ENCODE measurements around the gene SDC3.
"Not testable (repeated sequence)": the region's sequence is repeated elsewhere in the genome, so short reads cannot be mapped to it uniquely, and the experiment has no call there.

Gene SDC3

GRCh38 chr1:30875197-30875596 lies 33.4 kb downstream of the SDC3 start:
- DNase-seq (ENCODE audit: low read depth), result no peak

- no peak for DNase-seq (ENCODE audit: low read depth)
These were observed 34.4 kb downstream of the SDC3 start for GRCh38 chr1:30874176-30874575.

DNA sequence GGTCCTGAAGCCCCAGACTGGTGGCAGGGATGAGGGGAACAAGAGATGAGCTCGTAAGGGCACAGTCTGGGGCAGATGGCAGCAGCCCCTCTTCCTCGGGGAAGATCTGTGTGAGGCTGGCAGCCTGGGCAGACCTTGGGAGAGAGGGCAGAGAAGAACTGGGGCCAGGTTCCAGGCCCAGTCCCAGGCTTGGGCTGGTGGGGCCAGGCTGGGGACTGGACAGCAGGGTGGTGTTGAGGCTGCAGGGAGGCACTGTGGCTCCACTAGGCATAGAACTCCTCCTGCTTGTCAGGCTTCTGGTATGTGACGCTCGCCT lies 35.7 kb downstream of the SDC3 start:
- DNase-seq (ENCODE audit: low read depth), result no peak

- DNase-seq (ENCODE audit: low read depth), result no peak
These were observed 36.3 kb downstream of the SDC3 start for GRCh38 chr1:30872033-30872947.

GRCh38 chr1:30871276-30871871 lies 37.2 kb downstream of the SDC3 start:
- DNase-seq (ENCODE audit: low read depth), result no peak

GRCh38 chr1:30870656-30871055 lies 37.9 kb downstream of the SDC3 start:
- no peak for DNase-seq (ENCODE audit: low read depth)

GRCh38 chr1:30870035-30870434 lies 38.5 kb downstream of the SDC3 start:
- DNase-seq (ENCODE audit: low read depth), result no peak

DNA sequence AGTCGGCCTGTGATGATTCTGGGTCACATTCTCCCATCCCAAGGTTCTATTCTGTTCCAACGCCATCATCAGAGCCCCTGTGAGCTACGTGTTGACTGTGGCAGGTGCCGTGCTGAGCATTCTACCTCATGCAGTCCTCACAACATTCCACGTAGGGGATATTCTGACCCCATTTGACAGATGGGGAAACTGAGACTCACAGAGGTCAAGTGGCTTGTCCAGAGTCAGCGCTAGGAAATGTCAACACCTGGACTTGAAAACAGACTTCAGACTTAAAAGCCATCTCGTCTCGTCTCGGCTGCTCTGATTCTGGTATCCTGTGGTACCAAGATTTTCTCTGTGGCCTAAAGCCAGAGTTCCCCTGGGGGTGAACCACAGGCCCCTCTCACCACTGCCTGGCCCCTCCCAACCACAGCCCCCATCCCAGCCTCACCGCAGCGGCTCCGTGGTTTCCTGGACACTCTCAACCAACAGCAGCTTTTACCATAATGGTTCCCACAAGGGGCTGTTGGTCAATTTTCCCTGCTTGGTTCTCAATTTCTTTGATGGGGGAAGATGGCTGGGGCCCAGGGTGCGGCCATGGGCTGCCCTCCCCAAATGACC lies 39.6 kb downstream of the SDC3 start:
- no peak for DNase-seq (ENCODE audit: low read depth)

DNA sequence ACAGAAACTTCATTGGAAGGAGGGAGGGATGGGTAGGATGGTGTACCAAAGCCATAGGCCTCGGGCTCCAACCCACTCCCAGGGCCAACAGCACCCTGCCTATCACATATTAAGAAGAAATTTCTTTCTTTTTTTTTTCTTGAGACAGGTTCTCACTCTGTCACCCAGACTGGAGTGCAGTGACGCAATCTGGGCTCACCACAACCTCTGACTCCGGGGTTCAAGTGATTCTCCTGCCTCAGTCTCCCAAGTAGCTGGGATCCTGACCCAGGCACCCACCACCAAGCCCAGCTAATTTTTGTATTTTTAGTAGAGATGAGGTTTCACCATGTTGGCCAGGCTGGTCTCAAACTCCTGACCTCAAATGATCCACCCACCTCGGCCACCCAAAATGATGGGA lies 40.5 kb downstream of the SDC3 start:
- DNase-seq (ENCODE audit: low read depth), result not testable (repeated sequence)

GRCh38 chr1:30867537-30867936 lies 41.0 kb downstream of the SDC3 start:
- DNase-seq (ENCODE audit: low read depth), result no peak

DNA sequence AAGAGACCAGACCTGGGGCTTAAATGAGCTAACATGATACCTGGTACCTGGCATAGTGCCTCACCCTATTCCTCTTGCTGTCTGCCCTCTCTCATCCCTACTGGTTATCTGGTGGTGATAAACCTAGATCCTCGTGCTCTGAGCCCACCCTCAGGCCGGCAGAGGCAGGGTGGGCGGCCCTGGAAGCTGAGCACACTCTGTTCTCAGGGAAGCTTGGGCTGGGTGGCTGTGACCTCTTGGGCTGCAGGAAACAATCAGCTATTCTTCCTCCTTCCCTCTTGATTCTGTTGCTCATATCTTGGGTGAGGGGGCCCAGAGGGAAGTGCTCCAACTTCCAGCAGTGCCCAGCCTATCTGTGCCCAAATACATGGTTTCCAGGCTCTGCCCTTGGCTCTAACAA lies 42.0 kb downstream of the SDC3 start:
- DNase-seq (ENCODE audit: low read depth), result no peak

DNA sequence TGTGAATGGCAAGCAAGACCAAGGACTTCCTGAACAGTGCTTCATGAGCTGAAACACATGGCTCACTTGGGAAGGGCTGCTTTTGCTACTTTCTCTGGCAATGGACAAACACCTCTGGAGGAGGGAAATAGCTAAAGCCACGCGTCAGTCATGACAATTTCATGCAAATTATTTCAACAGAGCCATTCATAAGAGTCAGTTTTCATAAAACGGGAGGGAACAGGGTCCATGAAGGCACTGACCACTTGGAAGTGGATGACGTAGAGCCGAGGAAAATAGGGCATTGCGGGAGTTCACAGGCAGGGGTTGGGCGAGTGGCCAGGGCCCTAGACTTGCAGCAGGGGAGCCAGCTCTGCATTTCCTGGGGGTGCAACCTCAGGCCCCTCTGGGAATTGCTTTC lies 43.9 kb downstream of the SDC3 start:
- no peak for DNase-seq (ENCODE audit: low read depth)

DNA sequence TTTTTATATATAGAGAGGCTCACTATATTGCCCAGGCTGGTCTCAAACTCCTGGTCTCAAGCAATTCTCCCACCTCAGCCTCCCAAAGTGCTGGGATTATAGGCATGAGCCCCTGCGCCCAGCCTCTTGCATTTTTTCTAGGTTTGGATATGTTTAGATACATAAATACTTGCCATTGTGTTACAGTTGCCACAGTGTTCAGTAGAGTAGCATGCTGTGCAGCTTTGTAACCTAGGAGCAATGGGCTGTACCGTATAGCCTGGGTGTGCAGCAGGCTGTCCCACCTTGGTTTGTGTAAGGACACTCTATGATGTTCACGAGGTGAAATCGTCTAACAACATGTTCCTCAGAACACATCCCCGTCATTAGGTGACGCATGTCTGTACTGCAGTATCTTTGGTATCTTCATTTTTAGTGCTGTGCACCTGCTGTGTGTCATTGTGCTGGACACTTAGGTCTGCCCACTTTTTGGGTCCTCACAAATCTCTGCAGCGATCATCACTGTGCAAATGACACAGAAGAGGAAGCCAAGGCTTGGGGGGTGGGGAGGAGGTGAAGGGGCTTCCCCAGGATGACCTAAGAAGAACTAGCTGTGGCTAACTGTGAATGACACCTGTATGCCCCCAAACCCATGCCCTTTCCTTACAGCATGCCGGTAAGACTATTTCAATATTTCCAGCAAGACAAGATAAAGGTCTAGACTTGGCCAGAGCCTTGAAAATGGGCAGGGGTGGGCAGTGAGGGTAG lies 44.5 kb downstream of the SDC3 start:
- no peak for DNase-seq (ENCODE audit: low read depth)

DNA sequence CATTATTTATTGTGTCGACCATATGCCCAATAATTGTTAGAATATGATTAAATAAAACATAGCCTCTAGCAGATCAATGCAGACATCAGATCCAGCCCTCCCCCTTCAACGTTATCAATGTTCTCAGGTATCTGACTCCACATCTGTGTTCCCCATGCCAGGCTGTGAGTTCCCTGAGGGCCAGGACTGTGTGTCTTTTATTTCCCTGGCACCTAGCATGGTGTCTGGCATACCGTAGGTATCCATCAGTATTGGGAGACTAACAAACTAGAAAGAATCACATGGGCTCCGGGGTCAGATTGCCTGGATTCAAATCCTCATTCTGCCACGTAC lies 48.3 kb downstream of the SDC3 start:
- DNase-seq (ENCODE audit: low read depth), result no peak

GRCh38 chr1:30857964-30858363 lies 50.6 kb downstream of the SDC3 start:
- no peak for DNase-seq (ENCODE audit: low read depth)

GRCh38 chr1:30857062-30857461 lies 51.5 kb downstream of the SDC3 start:
- DNase-seq (ENCODE audit: low read depth), result no peak

DNA sequence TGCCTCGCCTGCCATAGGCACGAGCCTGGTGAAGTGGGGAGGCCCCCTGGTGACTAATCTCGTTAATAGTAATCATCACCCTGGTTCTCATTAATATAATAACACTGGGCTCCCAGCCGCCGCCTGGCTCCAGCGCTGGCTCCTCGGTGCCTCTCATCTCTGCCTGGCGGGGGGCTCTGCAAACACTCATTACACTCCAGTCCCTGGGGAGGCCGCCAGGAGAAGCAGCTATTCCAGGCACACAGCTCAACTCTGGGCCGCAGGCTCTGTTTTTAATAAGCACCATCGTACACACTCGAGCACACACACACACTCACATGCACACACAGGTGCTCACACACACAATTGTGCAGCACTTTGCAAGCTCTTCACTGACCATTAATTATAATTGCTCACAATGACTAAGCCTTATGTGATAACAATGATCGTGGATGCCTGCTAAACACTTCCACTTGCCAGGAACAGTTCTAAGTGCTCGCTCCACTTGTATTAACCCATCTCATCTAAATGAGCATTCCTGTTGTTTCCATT lies 52.2 kb downstream of the SDC3 start:
- DNase-seq (ENCODE audit: low read depth), result no peak

DNA sequence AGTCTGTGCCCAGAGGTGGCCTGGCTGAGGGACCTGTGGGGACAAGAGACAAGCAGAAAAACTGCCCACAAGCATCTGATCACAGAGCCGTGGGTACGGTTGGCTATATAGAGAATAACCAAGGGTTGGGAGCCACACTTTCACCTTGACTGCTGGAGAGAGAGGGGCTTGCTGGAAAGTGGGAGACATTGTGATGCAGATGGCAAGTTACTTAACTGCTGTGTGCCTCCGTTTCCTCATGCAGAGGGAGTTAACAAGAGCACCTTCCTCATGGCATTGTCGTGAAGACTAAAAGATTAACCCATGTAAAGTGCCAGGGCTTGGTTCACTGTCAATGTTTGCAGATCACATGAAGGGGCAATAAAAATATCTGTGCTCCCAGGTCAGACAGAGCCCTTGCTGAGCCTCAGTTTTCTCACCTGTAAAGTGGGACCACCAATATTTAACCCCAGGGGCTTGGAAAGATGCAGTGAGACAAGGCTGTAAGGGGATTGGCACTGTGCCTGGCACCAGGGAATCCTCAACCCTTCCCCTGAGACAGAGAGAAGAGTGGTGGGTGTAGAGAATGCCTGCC lies 52.8 kb downstream of the SDC3 start:
- DNase-seq (ENCODE audit: low read depth), result no peak

DNA sequence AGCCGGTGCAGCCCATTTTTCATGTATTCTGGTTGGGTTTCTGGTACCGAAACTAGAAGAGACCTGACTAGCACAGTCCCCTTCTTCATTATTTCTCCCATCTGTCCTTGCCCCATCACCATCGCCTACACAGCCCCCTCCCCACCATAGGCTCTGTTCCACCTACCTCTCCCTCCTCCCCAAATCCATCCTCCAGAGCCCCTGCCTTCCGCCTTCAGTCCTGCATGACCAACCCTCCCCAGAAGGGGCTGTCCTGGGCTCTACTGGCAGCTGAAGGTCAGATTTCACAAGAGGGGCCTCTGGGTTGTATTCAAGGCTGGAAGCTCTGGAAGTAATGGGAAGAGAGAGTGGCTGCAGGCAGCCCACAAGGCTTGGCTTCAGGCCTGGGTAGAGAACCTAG lies 55.2 kb downstream of the SDC3 start:
- no peak for DNase-seq (ENCODE audit: low read depth)

DNA sequence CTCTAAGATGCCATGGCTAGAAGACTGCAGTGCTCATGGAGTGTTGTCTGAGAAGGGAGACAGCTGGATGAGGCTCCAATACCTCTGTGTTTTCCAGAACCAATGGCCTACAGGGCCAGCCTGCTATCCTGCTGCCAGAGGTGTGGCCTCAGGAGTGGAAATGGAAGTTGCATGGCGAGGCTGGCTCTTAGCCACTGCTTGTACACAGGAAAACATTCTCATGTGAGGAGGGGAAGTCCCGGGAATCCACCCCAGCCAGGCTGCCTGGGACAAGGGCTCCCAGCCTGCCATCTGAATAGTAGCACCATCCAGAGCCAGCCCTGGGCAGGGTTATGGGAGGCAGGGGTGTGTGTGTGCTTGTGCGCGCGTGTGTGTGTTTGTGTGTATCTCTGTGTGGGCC lies 56.5 kb downstream of the SDC3 start:
- DNase-seq (ENCODE audit: low read depth), result no peak

GRCh38 chr1:30851286-30851685 lies 57.3 kb downstream of the SDC3 start:
- DNase-seq (ENCODE audit: low read depth), result no peak

DNA sequence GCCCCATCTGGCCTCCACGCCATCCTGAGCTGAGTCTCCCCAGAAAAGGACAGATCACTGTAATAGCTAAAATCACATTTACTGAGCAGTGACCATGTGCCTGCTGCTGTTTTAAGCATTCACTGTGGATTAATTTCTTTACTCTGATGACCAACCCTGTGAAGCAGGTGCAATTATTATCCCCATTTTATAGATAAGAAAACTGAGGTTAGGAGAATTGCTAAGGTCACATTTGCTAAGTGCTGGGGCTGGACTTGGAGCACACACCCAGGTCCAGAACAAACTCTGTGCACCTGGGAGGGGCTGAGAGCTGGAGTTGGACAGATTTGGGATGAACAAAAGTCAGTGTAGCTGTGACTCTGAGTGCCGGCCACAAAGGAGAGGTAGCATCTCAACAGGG lies 58.0 kb downstream of the SDC3 start:
- no peak for DNase-seq (ENCODE audit: low read depth)

Data from stimulated activated CD8-positive, alpha-beta memory T cell treated with anti-CD3 and anti-CD28 coated beads, Interleukin-15, amount 100 ng/mL, for 1 hour (primary cell).